IMR-90 (cell line): ENCODE data around the gene PCDH1. TPM values are rescaled to one million over a fixed set of nuclear protein-coding genes. Genes with fewer than 3 reads are reported as not detected.

Experiments used
- ATAC-seq: fragments of 200-7000 bp; cut with Tn5 transposase; 2 replicates; pipeline ENCODE4 v1.9.1; 2020; ENCODE audit warnings: low read depth, mild to moderate bottlenecking, moderate library complexity
- BruUV-seq: library from RNA; stranded (reverse); fragments of 400-500 nt; replicated peaks from 2 replicates; lab custom pipeline; 2021; lab: Mats Ljungman, UMichigan
- CTCF ChIA-PET: fragments of 300-600 bp; formaldehyde crosslinking; extraction: SDS; loops from one replicate; lab custom pipeline; 2021; ENCODE audit warnings: antibody characterized with exemption; lab: Yijun Ruan, JAX
- POLR2A ChIA-PET: fragments of 300-600 bp; sonication (Branson Sonifier 250); formaldehyde crosslinking; loops from one replicate; lab custom pipeline; 2022; ENCODE audit warnings: antibody characterized with exemption; ENCODE audit not compliant: unreplicated experiment; lab: Charles Lee
- DNase-seq: peaks from one replicate; pipeline ENCODE4 v3.0.0; 2013
- H2AFZ ChIP-seq: replicated peaks from 2 replicates; pipeline ENCODE3; 2013; ENCODE audit warnings: low read length, mild to moderate bottlenecking; ENCODE audit not compliant: poor library complexity
- H2AK5ac ChIP-seq: 2 replicates; pipeline ENCODE4 v1.6.1; 2013; ENCODE audit warnings: low read depth, low read length, inconsistent platforms
- H2AK9ac ChIP-seq: replicated peaks from 2 replicates; pipeline ENCODE3; 2013; ENCODE audit warnings: mild to moderate bottlenecking, low read depth, low read length, moderate library complexity; ENCODE audit not compliant: poor library complexity
- H2BK120ac ChIP-seq: 2 replicates; pipeline ENCODE4 v1.6.1; 2013; ENCODE audit warnings: low read depth, low read length, inconsistent platforms
- H2BK15ac ChIP-seq: 3 replicates; pipeline ENCODE4 v1.6.1; 2013; ENCODE audit warnings: low read depth, low read length, inconsistent platforms
- H2BK20ac ChIP-seq: 2 replicates; pipeline ENCODE4 v1.6.1; 2013; ENCODE audit warnings: low read depth, mild to moderate bottlenecking, inconsistent platforms, low read length, moderate library complexity
- H2BK5ac ChIP-seq: 2 replicates; pipeline ENCODE4 v1.6.1; 2013; ENCODE audit warnings: mild to moderate bottlenecking, low read depth, low read length, inconsistent platforms; ENCODE audit not compliant: poor library complexity, severe bottlenecking
- H3K14ac ChIP-seq: replicated peaks from 2 replicates; pipeline ENCODE4 v1.6.1; 2013; ENCODE audit warnings: low read depth, low read length, inconsistent platforms
- H3K18ac ChIP-seq: 2 replicates; pipeline ENCODE4 v1.6.1; 2013; ENCODE audit warnings: low read depth, low read length, control low read depth
- H3K23ac ChIP-seq: 2 replicates; pipeline ENCODE4 v1.6.1; 2013; ENCODE audit warnings: low read depth, low read length, inconsistent platforms
- H3K27ac ChIP-seq: 2 replicates; pipeline ENCODE4 v1.5.1; 2013; ENCODE audit warnings: mild to moderate bottlenecking, control low read depth, low read length; ENCODE audit not compliant: insufficient read depth
- H3K27me3 ChIP-seq: 2 replicates; pipeline ENCODE4 v1.6.1; 2013; ENCODE audit warnings: low read length; ENCODE audit not compliant: control insufficient read depth, insufficient read depth
- H3K36me3 ChIP-seq: 2 replicates; pipeline ENCODE4 v1.6.1; 2013; ENCODE audit warnings: low read length, mixed read lengths; ENCODE audit not compliant: control insufficient read depth, insufficient read depth
- H3K4ac ChIP-seq: 2 replicates; pipeline ENCODE4 v1.6.1; 2013; ENCODE audit warnings: low read depth, low read length, inconsistent platforms
- H3K4me1 ChIP-seq: 2 replicates; pipeline ENCODE4 v1.6.1; 2013; ENCODE audit warnings: low read length, mixed read lengths; ENCODE audit not compliant: control insufficient read depth, insufficient read depth
- H3K4me2 ChIP-seq: 2 replicates; pipeline ENCODE4 v1.6.1; 2013; ENCODE audit warnings: low read depth, mild to moderate bottlenecking, control low read depth, low read length, moderate library complexity
- H3K4me3 ChIP-seq: 2 replicates; pipeline ENCODE4 v1.5.1; 2013; ENCODE audit warnings: low read depth, mild to moderate bottlenecking, control low read depth, low read length, moderate library complexity; ENCODE audit not compliant: insufficient read depth
- H3K56ac ChIP-seq: 2 replicates; pipeline ENCODE4 v1.6.1; 2013; ENCODE audit warnings: low read length, inconsistent platforms; ENCODE audit not compliant: insufficient read depth; ENCODE audit errors: extremely low read depth
- H3K79me1 ChIP-seq, 2 experiments: 2 replicates each; pipeline ENCODE4 v1.6.1; 2013; ENCODE audit warnings: low read length in 2 of 2, inconsistent platforms in 1 of 2, low read depth in 1 of 2
- H3K9ac ChIP-seq: 2 replicates; pipeline ENCODE4 v1.6.1; 2013; ENCODE audit warnings: low read depth, low read length, control low read depth
- H3K9me1 ChIP-seq: 2 replicates; pipeline ENCODE4 v1.6.1; 2013; ENCODE audit warnings: low read length, inconsistent platforms; ENCODE audit not compliant: insufficient read depth
- H3K9me3 ChIP-seq: 2 replicates; pipeline ENCODE4 v1.6.1; 2013; ENCODE audit warnings: low read length; ENCODE audit not compliant: control insufficient read depth, insufficient read depth
- H4K20me1 ChIP-seq: 2 replicates; pipeline ENCODE4 v1.6.1; 2013; ENCODE audit warnings: low read length, inconsistent platforms; ENCODE audit not compliant: insufficient read depth
- H4K5ac ChIP-seq: 2 replicates; pipeline ENCODE4 v1.6.1; 2013; ENCODE audit warnings: mild to moderate bottlenecking, low read depth, low read length, control low read depth
- H4K8ac ChIP-seq, 2 experiments: 2 replicates each; pipeline ENCODE4 v1.6.1; 2013; ENCODE audit warnings: low read depth in 2 of 2, low read length in 2 of 2, control low read depth in 1 of 2, inconsistent platforms in 1 of 2
- H4K91ac ChIP-seq: 2 replicates; pipeline ENCODE4 v1.6.1; 2013; ENCODE audit warnings: low read depth, low read length, inconsistent platforms; ENCODE audit not compliant: insufficient read depth
- BHLHE40 ChIP-seq: fragments of 150-350 bp; IDR thresholded peaks from 2 replicates; pipeline ENCODE4 v1.6.1; 2016; ENCODE audit warnings: mild to moderate bottlenecking, low read depth, low read length
- CHD1 ChIP-seq: IDR thresholded peaks from 2 replicates; pipeline ENCODE4 v1.6.1; 2012; ENCODE audit warnings: low read depth, low read length, improper control_type of control experiment
- FOS ChIP-seq: fragments of 150-350 bp; IDR thresholded peaks from 2 replicates; pipeline ENCODE4 v1.6.1; 2016; ENCODE audit warnings: low read depth, low read length
- MAFK ChIP-seq: IDR thresholded peaks from 2 replicates; pipeline ENCODE4 v1.6.1; 2012; ENCODE audit warnings: low read depth, low read length, improper control_type of control experiment
- POLR2A ChIP-seq: IDR thresholded peaks from 2 replicates; pipeline ENCODE4 v1.6.1; 2012; ENCODE audit warnings: mild to moderate bottlenecking, low read depth, low read length
- RAD21 ChIP-seq: IDR thresholded peaks from 2 replicates; pipeline ENCODE4 v1.6.1; 2012; ENCODE audit warnings: low read length, improper control_type of control experiment
- RFX5 ChIP-seq: IDR thresholded peaks from 2 replicates; pipeline ENCODE4 v1.8.0; 2012; ENCODE audit warnings: low read depth, mild to moderate bottlenecking, low read length, moderate library complexity
- SMC3 ChIP-seq: fragments of 150-350 bp; IDR thresholded peaks from 2 replicates; pipeline ENCODE4 v1.6.1; 2016; ENCODE audit warnings: low read depth, mild to moderate bottlenecking, antibody characterized with exemption, low read length, moderate library complexity
- WGBS, 2 experiments: methylation state at CpG; one replicate each; pipeline versions ENCODE4 v1.1.5 to v1.1.7; 2013; ENCODE audit warnings: missing lambda C conversion rate in 2 of 2; ENCODE audit not compliant: insufficient read length in 1 of 2; ENCODE audit errors: extremely low coverage in 2 of 2; 5-methylcytosine and 5-hydroxymethylcytosine counted together
- dilution Hi-C: fragments of 300-500 bp; cut with HindIII; formaldehyde crosslinking; loops from one replicate; pipeline ENCODE4 v1.14.3; 2018; ENCODE audit warnings: low sequenced_read_pairs; ENCODE audit not compliant: unreplicated experiment
- in situ Hi-C: fragments of 300-500 bp; cut with MboI; formaldehyde crosslinking; loops from 3 replicates; pipeline ENCODE4 v1.14.3; 2019; ENCODE audit warnings: low sequenced_read_pairs, inconsistent platforms, mixed read lengths
- intact Hi-C: fragments of 100-400 bp; cut with micrococcal nuclease; formaldehyde crosslinking; loops from 2 replicates; pipeline ENCODE4 v1.10.0; 2022
- polyA plus RNA-seq, 3 experiments: library from polyadenylated mRNA; depleted of rRNA; stranded (reverse); fragments of >200 nt; gene quantifications; 2 replicates each; pipeline ENCODE4 v1.2.3, GENCODE V29; 2012; ENCODE audit warnings: low replicate concordance in 1 of 3
- total RNA-seq: library from RNA; depleted of rRNA; stranded (reverse); fragments of >200 nt; gene quantifications from 2 replicates; pipeline ENCODE4 v1.2.3, GENCODE V29; 2012
- TF ChIP-seq, protein P1 (sequence below): conservative IDR thresholded peaks from 2 replicates; pipeline ENCODE4 v1.5.1; 2012; ENCODE audit warnings: mild to moderate bottlenecking, low read depth, low read length, improper control_type of control experiment
- TF ChIP-seq, protein P2 (sequence below): fragments of 150-350 bp; IDR thresholded peaks from 2 replicates; pipeline ENCODE4 v1.6.1; 2016; ENCODE audit warnings: low read depth, mild to moderate bottlenecking, low read length, moderate library complexity, borderline replicate concordance

PCDH1 gene
- total and polyA plus RNA-seq, 2 of the 4 experiments (the other 2 are of a cell fraction) = 0.74 to 0.90 TPM

- intact Hi-C loops = no loop called here
- H2BK15ac ChIP-seq = no peak overlapping the region
- no peak overlapping the region for H4K91ac ChIP-seq
- TF ChIP-seq POLR2A (no peak), BHLHE40 (no peak), CHD1 (no peak), FOS (no peak), RFX5 (no peak), SMC3 (no peak), MAFK (no peak), RAD21 (no peak)
- TF ChIP-seq, protein P1, sequence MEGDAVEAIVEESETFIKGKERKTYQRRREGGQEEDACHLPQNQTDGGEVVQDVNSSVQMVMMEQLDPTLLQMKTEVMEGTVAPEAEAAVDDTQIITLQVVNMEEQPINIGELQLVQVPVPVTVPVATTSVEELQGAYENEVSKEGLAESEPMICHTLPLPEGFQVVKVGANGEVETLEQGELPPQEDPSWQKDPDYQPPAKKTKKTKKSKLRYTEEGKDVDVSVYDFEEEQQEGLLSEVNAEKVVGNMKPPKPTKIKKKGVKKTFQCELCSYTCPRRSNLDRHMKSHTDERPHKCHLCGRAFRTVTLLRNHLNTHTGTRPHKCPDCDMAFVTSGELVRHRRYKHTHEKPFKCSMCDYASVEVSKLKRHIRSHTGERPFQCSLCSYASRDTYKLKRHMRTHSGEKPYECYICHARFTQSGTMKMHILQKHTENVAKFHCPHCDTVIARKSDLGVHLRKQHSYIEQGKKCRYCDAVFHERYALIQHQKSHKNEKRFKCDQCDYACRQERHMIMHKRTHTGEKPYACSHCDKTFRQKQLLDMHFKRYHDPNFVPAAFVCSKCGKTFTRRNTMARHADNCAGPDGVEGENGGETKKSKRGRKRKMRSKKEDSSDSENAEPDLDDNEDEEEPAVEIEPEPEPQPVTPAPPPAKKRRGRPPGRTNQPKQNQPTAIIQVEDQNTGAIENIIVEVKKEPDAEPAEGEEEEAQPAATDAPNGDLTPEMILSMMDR = no peak
- TF ChIP-seq, protein P2, sequence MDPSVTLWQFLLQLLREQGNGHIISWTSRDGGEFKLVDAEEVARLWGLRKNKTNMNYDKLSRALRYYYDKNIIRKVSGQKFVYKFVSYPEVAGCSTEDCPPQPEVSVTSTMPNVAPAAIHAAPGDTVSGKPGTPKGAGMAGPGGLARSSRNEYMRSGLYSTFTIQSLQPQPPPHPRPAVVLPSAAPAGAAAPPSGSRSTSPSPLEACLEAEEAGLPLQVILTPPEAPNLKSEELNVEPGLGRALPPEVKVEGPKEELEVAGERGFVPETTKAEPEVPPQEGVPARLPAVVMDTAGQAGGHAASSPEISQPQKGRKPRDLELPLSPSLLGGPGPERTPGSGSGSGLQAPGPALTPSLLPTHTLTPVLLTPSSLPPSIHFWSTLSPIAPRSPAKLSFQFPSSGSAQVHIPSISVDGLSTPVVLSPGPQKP = no peak
- H3K27me3 ChIP-seq = peaks cover 35% of the 10 kb centered on the region
- H3K23ac ChIP-seq = no peak overlapping the region
- no peak overlapping the region for H4K8ac ChIP-seq
- no peak overlapping the region for H3K4me2 ChIP-seq
- no peak overlapping the region for H2BK5ac ChIP-seq
- H3K9me3 ChIP-seq = no peaks in the 10 kb centered on the region
- no peak for ATAC-seq
- H2AK9ac ChIP-seq = no peak overlapping the region
- H3K27ac ChIP-seq = no peak overlapping the region
- H4K5ac ChIP-seq = no peak overlapping the region
- POLR2A ChIA-PET = no interaction called here
- no peak overlapping the region for H2AFZ ChIP-seq
- H3K4me1 ChIP-seq = no peaks in the 10 kb centered on the region
- CTCF ChIA-PET = no interaction called here
- H2BK120ac ChIP-seq = no peak overlapping the region
- dilution Hi-C loops = no loop called here
- DNase-seq = no peak
- no peaks in the 10 kb centered on the region for H3K9me1 ChIP-seq
- no TSS peak for BruUV-seq
- H3K79me1 ChIP-seq = no peaks in the 10 kb centered on the region
- H3K36me3 ChIP-seq = no peaks in the 10 kb centered on the region
- H3K9ac ChIP-seq = no peak overlapping the region
- H4K20me1 ChIP-seq = no peaks in the 10 kb centered on the region
- no peak overlapping the region for H3K56ac ChIP-seq
- no peak overlapping the region for H3K14ac ChIP-seq
- H2BK20ac ChIP-seq = no peak overlapping the region
- in situ Hi-C loops = no loop called here
- no peak overlapping the region for H2AK5ac ChIP-seq
- no peak overlapping the region for H3K4me3 ChIP-seq
- no peak overlapping the region for H3K18ac ChIP-seq
- 78% methylated on average over 9 of the region's 21 CpGs; no CpG with 5 or more reads in 1 of the 2 experiments for WGBS, 2 experiments
- H3K4ac ChIP-seq = no peak overlapping the region
These were observed 22.0 kb downstream of the PCDH1 start for GRCh38 chr5:141856037-141856790.
